H1 (cell line): ENCODE data around the gene INHBA. TPM values are rescaled to one million over a fixed set of nuclear protein-coding genes. Genes with fewer than 3 reads are reported as not detected.

Source experiments
- CTCF ChIA-PET: fragments of 300-600 bp; sonication (Branson Sonifier 250); formaldehyde crosslinking; loops from one replicate; lab custom pipeline; 2021; ENCODE audit not compliant: partially characterized antibody; lab: Charles Lee
- POLR2A ChIA-PET: fragments of 300-600 bp; sonication (Branson Sonifier 250); formaldehyde crosslinking; loops from one replicate; lab custom pipeline; 2021; ENCODE audit warnings: inconsistent platforms; ENCODE audit not compliant: partially characterized antibody; lab: Charles Lee
- DNase-seq, 2 experiments: peaks; one replicate each; pipeline versions ENCODE4 v3.0.0 to v3.0.0-alpha.2; 2010 to 2022; ENCODE audit warnings: low spot score in 2 of 2, low read depth in 1 of 2, mixed read lengths in 1 of 2
- FAIRE-seq: peaks from 2 replicates; lab custom pipeline; 2011; peaks lifted over from hg19 to GRCh38; lab: Jason Lieb, UNC
- H2AFZ ChIP-seq: 2 replicates; pipeline ENCODE4 v1.8.1; 2012; ENCODE audit warnings: low read length, inconsistent platforms
- H2AK5ac ChIP-seq: 2 replicates; pipeline ENCODE4 v1.6.1; 2013; ENCODE audit warnings: low read depth, low read length
- H2BK120ac ChIP-seq: replicated peaks from 2 replicates; pipeline ENCODE3; 2013; ENCODE audit warnings: low read depth, low read length, inconsistent platforms
- H2BK12ac ChIP-seq: 2 replicates; pipeline ENCODE4 v1.6.1; 2013; ENCODE audit warnings: low read depth, low read length
- H2BK15ac ChIP-seq: 2 replicates; pipeline ENCODE4 v1.6.1; 2013; ENCODE audit warnings: low read length
- H2BK20ac ChIP-seq: 2 replicates; pipeline ENCODE4 v1.6.1; 2013; ENCODE audit warnings: low read length
- H2BK5ac ChIP-seq: 2 replicates; pipeline ENCODE4 v1.6.1; 2013; ENCODE audit warnings: low read depth, low read length
- H3K14ac ChIP-seq: 2 replicates; pipeline ENCODE4 v1.6.1; 2013; ENCODE audit warnings: inconsistent platforms; ENCODE audit not compliant: insufficient read length
- H3K18ac ChIP-seq: 2 replicates; pipeline ENCODE4 v1.6.1; 2013; ENCODE audit warnings: low read length; ENCODE audit errors: extremely low read depth
- H3K23ac ChIP-seq: 2 replicates; pipeline ENCODE4 v1.6.1; 2013; ENCODE audit warnings: inconsistent platforms; ENCODE audit not compliant: insufficient read length
- H3K23me2 ChIP-seq: 2 replicates; pipeline ENCODE4 v1.6.1; 2013; ENCODE audit warnings: low read depth, low read length
- H3K27ac ChIP-seq: 2 replicates; pipeline ENCODE4 v1.6.1; 2011; ENCODE audit warnings: low read depth, low read length, inconsistent platforms
- H3K27me3 ChIP-seq, 4 experiments: replicated peaks in 1 of 4; 1 replicate in 1 of 4; 2 replicates in 3 of 4; pipeline versions ENCODE4 v1.6.1 to v1.8.1; 2011 to 2013; ENCODE audit warnings: low read length in 3 of 4, mild to moderate bottlenecking in 3 of 4, inconsistent platforms in 2 of 4, mixed read lengths in 2 of 4, moderate library complexity in 1 of 4; ENCODE audit not compliant: control insufficient read depth in 3 of 4, insufficient read depth in 3 of 4; ENCODE audit errors: extremely low read depth in 1 of 4
- H3K36me3 ChIP-seq, 4 experiments: 2 replicates each; pipeline versions ENCODE4 v1.6.1 to v1.8.1; 2011 to 2013; ENCODE audit warnings: mild to moderate bottlenecking in 4 of 4, low read length in 3 of 4, moderate library complexity in 2 of 4, control low read depth in 1 of 4, inconsistent platforms in 1 of 4; ENCODE audit not compliant: insufficient read depth in 4 of 4, control insufficient read depth in 2 of 4
- H3K4ac ChIP-seq: replicated peaks from 2 replicates; pipeline ENCODE3; 2013; ENCODE audit warnings: low read length, low read depth, mixed read lengths, inconsistent platforms; ENCODE audit not compliant: insufficient read length
- H3K4me1 ChIP-seq, 4 experiments: replicated peaks in 1 of 4; 1 replicate in 1 of 4; 2 replicates in 3 of 4; pipeline versions ENCODE4 v1.6.1 to v1.8.1; 2011 to 2013; ENCODE audit warnings: low read length in 3 of 4, inconsistent platforms in 2 of 4, mixed read lengths in 1 of 4; ENCODE audit not compliant: insufficient read depth in 4 of 4, control insufficient read depth in 3 of 4
- H3K4me2 ChIP-seq, 2 experiments: 2 replicates each; pipeline versions ENCODE4 v1.6.1 to v1.8.1; 2011 to 2013; ENCODE audit warnings: low read depth in 2 of 2, low read length in 2 of 2, control low read depth in 1 of 2, inconsistent platforms in 1 of 2, mild to moderate bottlenecking in 1 of 2; ENCODE audit not compliant: insufficient read depth in 1 of 2
- H3K4me3 ChIP-seq, 4 experiments: fragments of 200-600, 300-600 bp in 1 of 4; sonication (generic), shearing (Covaris generic), sonication (Bioruptor Twin) in 1 of 4; 2 replicates each; pipeline versions ENCODE4 v1.5.1 to v1.8.1; 2011 to 2016; ENCODE audit warnings: low read length in 4 of 4, low read depth in 3 of 4, control low read depth in 2 of 4, inconsistent platforms in 2 of 4, mild to moderate bottlenecking in 2 of 4, mixed read lengths in 1 of 4, moderate library complexity in 1 of 4; ENCODE audit not compliant: insufficient read depth in 2 of 4; ENCODE audit errors: extremely low read depth in 1 of 4
- H3K56ac ChIP-seq: replicated peaks from 2 replicates; pipeline ENCODE3; 2013; ENCODE audit warnings: low read depth, mild to moderate bottlenecking, mixed read lengths, low read length, inconsistent platforms; ENCODE audit not compliant: insufficient read length
- H3K79me1 ChIP-seq: 2 replicates; pipeline ENCODE4 v1.6.1; 2013; ENCODE audit warnings: low read depth, low read length, control low read depth
- H3K79me2 ChIP-seq, 2 experiments: 2 replicates each; pipeline versions ENCODE4 v1.6.1 to v1.8.1; 2012 to 2013; ENCODE audit warnings: low read length in 2 of 2, mild to moderate bottlenecking in 2 of 2, inconsistent platforms in 1 of 2; ENCODE audit not compliant: insufficient read depth in 2 of 2, control insufficient read depth in 1 of 2
- H3K9ac ChIP-seq, 4 experiments: replicated peaks in 1 of 4; 1 replicate in 1 of 4; 2 replicates in 3 of 4; pipeline versions ENCODE4 v1.6.1 to v1.8.1; 2011 to 2013; ENCODE audit warnings: low read depth in 3 of 4, low read length in 3 of 4, control low read depth in 2 of 4, mild to moderate bottlenecking in 2 of 4, moderate library complexity in 2 of 4, inconsistent platforms in 1 of 4; ENCODE audit errors: extremely low read depth in 1 of 4
- H3K9me3 ChIP-seq, 2 experiments: 2 replicates each; pipeline versions ENCODE4 v1.6.1 to v1.8.1; 2012 to 2013; ENCODE audit warnings: mild to moderate bottlenecking in 2 of 2, moderate library complexity in 2 of 2, control low read depth in 1 of 2, inconsistent platforms in 1 of 2, low read depth in 1 of 2, low read length in 1 of 2, mixed read lengths in 1 of 2; ENCODE audit not compliant: insufficient read depth in 2 of 2
- H4K20me1 ChIP-seq, 2 experiments: replicated peaks in 1 of 2; 2 replicates each; pipeline versions ENCODE3 to v1.8.1; 2011 to 2013; ENCODE audit warnings: inconsistent platforms in 2 of 2, low read length in 2 of 2, mild to moderate bottlenecking in 1 of 2; ENCODE audit not compliant: insufficient read depth in 2 of 2, control insufficient read depth in 1 of 2
- H4K5ac ChIP-seq: 2 replicates; pipeline ENCODE4 v1.6.1; 2013; ENCODE audit warnings: low read length, low read depth, mixed read lengths, inconsistent platforms; ENCODE audit not compliant: insufficient read length
- H4K8ac ChIP-seq: 2 replicates; pipeline ENCODE4 v1.8.0; 2013; ENCODE audit warnings: mild to moderate bottlenecking, moderate library complexity, low read length, inconsistent platforms; ENCODE audit not compliant: insufficient read depth; ENCODE audit errors: extremely low read depth
- H4K91ac ChIP-seq: replicated peaks from 2 replicates; pipeline ENCODE3; 2013; ENCODE audit warnings: low read length, mixed read lengths, inconsistent platforms; ENCODE audit not compliant: insufficient read length
- BCL11A ChIP-seq, 2 experiments: IDR thresholded peaks; one replicate each; pipeline ENCODE4 v1.6.1; 2011; ENCODE audit warnings: low read depth in 2 of 2, low read length in 2 of 2, mild to moderate bottlenecking in 2 of 2
- CHD1 ChIP-seq: IDR thresholded peaks from 2 replicates; pipeline ENCODE4 v1.6.1; 2012; ENCODE audit warnings: low read depth, low read length, improper control_type of control experiment
- CHD2 ChIP-seq: IDR thresholded peaks from 2 replicates; pipeline ENCODE4 v1.6.1; 2012; ENCODE audit warnings: low read length, improper control_type of control experiment
- EP300 ChIP-seq, 2 experiments: IDR thresholded peaks; 1 replicate in 1 of 2; 2 replicates in 1 of 2; pipeline ENCODE4 v1.6.1; 2011 to 2012; ENCODE audit warnings: low read depth in 2 of 2, low read length in 2 of 2, mild to moderate bottlenecking in 2 of 2, borderline replicate concordance in 1 of 2, inconsistent platforms in 1 of 2, moderate library complexity in 1 of 2
- JUND ChIP-seq: IDR thresholded peaks from 2 replicates; pipeline ENCODE4 v1.6.1; 2011; ENCODE audit warnings: mild to moderate bottlenecking, improper control_type of control experiment, low read length
- MAFK ChIP-seq: IDR thresholded peaks from 2 replicates; pipeline ENCODE4 v1.6.1; 2012; ENCODE audit warnings: low read depth, mild to moderate bottlenecking, improper control_type of control experiment, low read length
- POLR2AphosphoS5 ChIP-seq: IDR thresholded peaks from 2 replicates; pipeline ENCODE4 v1.6.1; 2011; ENCODE audit warnings: low read depth, low read length
- RBBP5 ChIP-seq: IDR thresholded peaks from 2 replicates; pipeline ENCODE4 v1.7.1; 2012; ENCODE audit warnings: low read depth, mild to moderate bottlenecking, inconsistent platforms, low read length, moderate library complexity, borderline replicate concordance
- RNF2 ChIP-seq: fragments of 200-900, 300-1000 bp; sonication (generic); IDR thresholded peaks from 2 replicates; pipeline ENCODE4 v1.7.1; 2016; ENCODE audit warnings: borderline replicate concordance, low read depth, mild to moderate bottlenecking, antibody characterized with exemption, low read length; ENCODE audit not compliant: poor library complexity, severe bottlenecking; ENCODE audit errors: missing control alignments
- TAF1 ChIP-seq: IDR thresholded peaks from 2 replicates; pipeline ENCODE4 v1.6.1; 2011; ENCODE audit warnings: mild to moderate bottlenecking, low read depth, low read length
- USF2 ChIP-seq: IDR thresholded peaks from 2 replicates; pipeline ENCODE4 v1.6.1; 2011; ENCODE audit warnings: low read length, improper control_type of control experiment
- WGBS, 2 experiments: shearing (Covaris generic) in 1 of 2; methylation state at CpG; one replicate each; pipeline versions ENCODE4 v1.1.6 to v1.1.7; 2013 to 2015; ENCODE audit warnings: low lambda C conversion rate in 2 of 2, mixed read lengths in 2 of 2, inconsistent platforms in 1 of 2, low coverage in 1 of 2, missing lambda C conversion rate in 1 of 2; ENCODE audit not compliant: insufficient replicate concordance in 2 of 2, insufficient coverage in 1 of 2, insufficient read length in 1 of 2; ENCODE audit errors: extremely low coverage in 1 of 2, missing lambda C conversion rate in 1 of 2; 5-methylcytosine and 5-hydroxymethylcytosine counted together
- polyA plus RNA-seq, 7 experiments: library from polyadenylated mRNA; depleted of rRNA in 3 of 7; stranded (reverse) in 5 of 7; unstranded in 2 of 7; fragments of >200 nt in 5 of 7; fragments of 200-250 nt in 2 of 7; gene quantifications; 1 replicate in 5 of 7; 2 replicates in 1 of 7; 4 replicates in 1 of 7; pipeline versions ENCODE4 v1.2.1 to v1.2.3, GENCODE V29; 2011 to 2013; ENCODE audit warnings: missing spikeins in 2 of 7, mixed read lengths in 2 of 7
- total RNA-seq: library from RNA; stranded (reverse); fragmentation: NEBNext Ultra II Directional; extraction: Animal tissue kit (Norgen Biotek cat#: 25700); gene quantifications from 2 replicates; pipeline ENCODE4 v1.2.1, GENCODE V29; 2021

The INHBA gene
- total and polyA plus RNA-seq, 2 of the 8 experiments (the other 6 are each of a cell fraction or from before 2014, with no cell fraction given): 1.1 to 2.7 TPM

DNA sequence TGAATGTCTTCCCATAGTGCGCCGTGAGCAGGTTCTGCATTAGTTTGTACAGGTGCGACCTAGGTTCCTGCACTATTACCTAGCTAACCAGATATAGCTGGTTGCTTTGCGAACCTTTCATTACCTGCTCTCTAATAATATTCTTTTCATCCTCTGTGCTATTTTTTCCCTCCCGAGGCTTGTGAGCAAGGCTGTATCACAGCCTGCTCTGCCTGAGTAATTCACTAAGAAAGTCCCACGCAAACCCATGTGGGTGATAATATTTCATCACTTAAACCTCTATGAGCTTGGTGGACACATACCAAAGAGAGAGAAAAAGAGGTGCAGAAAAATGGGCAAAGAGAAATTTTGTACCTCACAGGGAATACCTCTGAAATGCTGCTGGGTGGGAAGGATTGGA lies 8.4 kb downstream of the INHBA start:
- H3K79me1 ChIP-seq: no peaks in the 10 kb centered on the region
- no peak overlapping the region for H3K4ac ChIP-seq
- no peaks in the 10 kb centered on the region for H4K20me1 ChIP-seq
- peaks cover 0 to 3% (median 0%) of the 10 kb centered on the region in 4 experiments; a peak in 1 of 8 replicates for H3K36me3 ChIP-seq
- no peak overlapping the region for H2BK120ac ChIP-seq
- H3K4me1 ChIP-seq: peaks cover 1 to 21% (median 13%) of the 10 kb centered on the region in 4 experiments; a peak in 5 of 7 replicates
- H3K27me3 ChIP-seq: 0 out of 7 replicates have a peak, but pooled peaks cover 0 to 2% (median 0%) of the 10 kb centered on the region in 4 experiments
- H3K23me2 ChIP-seq: 0 out of 2 replicates have a peak, but pooled peaks cover 2% of the 10 kb centered on the region
- no peak overlapping the region for H3K14ac ChIP-seq
- H2BK12ac ChIP-seq: no peak overlapping the region
- no peak overlapping the region for H4K5ac ChIP-seq
- no peak for FAIRE-seq
- H2AFZ ChIP-seq: no peak overlapping the region
- WGBS, 2 experiments: 93% methylated on average over 6 of the region's 6 CpGs; no CpG with 5 or more reads in 1 of the 2 experiments
- H3K9me3 ChIP-seq: no peaks in the 10 kb centered on the region
- no peaks in the 10 kb centered on the region; a peak in 1 of 4 replicates for H3K79me2 ChIP-seq
- H3K27ac ChIP-seq: no peak overlapping the region
- H3K4me3 ChIP-seq: no peak overlapping the region
- no peak overlapping the region for H2BK15ac ChIP-seq
- H4K91ac ChIP-seq: no peak overlapping the region
- ChIA-PET CTCF (interaction anchor here (0.5 to 5.2 kb wide), 12 partner anchors 10 to 691 kb away, joined by 3 to 44 read pairs (median 4); partner anchors contain the start of gene INHBA), POLR2A (no interaction called here)
- H3K23ac ChIP-seq: no peak overlapping the region
- no peak for DNase-seq
- H2AK5ac ChIP-seq: no peak overlapping the region
- no peak overlapping the region for H2BK5ac ChIP-seq
- H3K9ac ChIP-seq: no peak overlapping the region
- H3K56ac ChIP-seq: no peak overlapping the region
- H3K4me2 ChIP-seq: no peak overlapping the region
- no peak overlapping the region for H2BK20ac ChIP-seq
- H3K18ac ChIP-seq: no peak overlapping the region
- no peak overlapping the region for H4K8ac ChIP-seq
- TF ChIP-seq CHD1: no peak
- TF ChIP-seq EP300 (IDR thresholded peaks at IDR 0.05; ENCODE audit: borderline replicate concordance in 1 of 2, low read depth in 2 of 2, low read length in 2 of 2): no peak
- TF ChIP-seq USF2: no peak
- TF ChIP-seq MAFK: no peak
- no peak for TF ChIP-seq POLR2AphosphoS5
- TF ChIP-seq BCL11A (IDR thresholded peaks at IDR 0.05; ENCODE audit: low read depth in 2 of 2, low read length in 2 of 2): no peak
- TF ChIP-seq RNF2: no peak
- no peak for TF ChIP-seq RBBP5
- TF ChIP-seq CHD2: no peak
- no peak for TF ChIP-seq JUND
- no peak for TF ChIP-seq TAF1
